Amniotic epithelial cell (primary cell): ENCODE results near the gene WNT7B.
A peak's percentile ranks its signal among the peaks of the same experiment; 100 is the strongest.

Source experiments
- DNase-seq: peaks from one replicate; pipeline ENCODE4 v3.0.0-alpha.2; 2010; ENCODE audit warnings: low read depth

WNT7B gene

DNA sequence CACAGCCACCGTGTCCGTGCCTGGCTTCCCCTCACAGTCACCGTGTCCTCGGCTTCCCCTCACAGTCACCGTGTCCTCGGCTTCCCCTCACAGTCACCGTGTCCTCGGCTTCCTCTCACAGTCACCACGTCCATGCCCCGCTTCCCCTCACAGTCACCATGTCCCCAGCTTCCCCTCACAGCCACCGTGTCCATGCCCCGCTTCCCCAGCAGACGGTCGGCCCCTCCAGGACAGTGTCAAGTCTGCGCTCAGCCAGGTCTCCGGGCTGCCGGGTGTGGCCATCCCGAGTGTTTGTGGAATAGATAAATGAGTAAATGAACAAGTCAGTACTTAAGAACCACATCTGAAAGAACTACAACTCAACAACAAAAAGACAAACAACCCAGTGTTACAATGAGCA lies 23.8 kb downstream of the WNT7B start:
- DNase-seq, result no peak

DNA sequence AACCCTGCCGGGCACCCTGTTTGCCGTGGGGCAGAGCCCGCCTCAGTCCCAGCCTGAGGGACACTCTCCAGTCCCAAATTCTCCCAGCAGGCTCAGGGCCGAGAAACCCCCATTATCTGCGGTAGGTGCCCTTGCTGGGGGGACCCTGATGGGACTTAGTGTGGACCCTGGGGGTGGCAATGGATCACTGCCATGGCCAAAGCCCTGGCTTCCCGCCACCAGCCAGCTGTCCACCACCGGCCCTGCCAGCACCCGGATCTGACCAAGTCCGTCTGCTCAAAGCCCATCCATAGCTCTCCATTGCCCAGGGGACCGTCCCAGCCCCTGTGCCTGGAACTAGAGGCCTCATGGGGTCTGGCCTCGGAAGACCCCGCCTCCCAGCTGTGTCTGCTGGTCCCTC lies 24.4 kb downstream of the WNT7B start:
- no peak for DNase-seq

DNA sequence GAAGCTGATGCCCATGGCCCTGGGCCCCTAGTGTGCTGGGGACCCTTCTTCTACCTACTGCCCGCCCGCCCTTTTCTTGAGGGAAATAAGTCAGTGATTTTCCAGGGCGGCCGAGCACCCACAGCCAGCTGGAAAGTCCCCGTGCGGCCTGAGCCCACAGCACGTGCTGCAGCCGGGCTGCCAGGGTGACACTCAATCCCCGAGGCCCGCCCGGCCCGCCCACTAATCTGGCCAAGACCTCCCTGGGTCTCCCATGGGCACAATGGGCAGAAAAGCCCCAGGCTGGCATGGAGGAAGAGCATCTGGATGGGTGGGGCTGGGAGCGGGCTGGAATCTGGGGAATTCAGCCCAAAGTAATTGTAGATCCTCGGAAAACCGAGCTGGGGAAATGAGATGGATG lies 24.8 kb downstream of the WNT7B start:
- DNase-seq, result no peak

DNA sequence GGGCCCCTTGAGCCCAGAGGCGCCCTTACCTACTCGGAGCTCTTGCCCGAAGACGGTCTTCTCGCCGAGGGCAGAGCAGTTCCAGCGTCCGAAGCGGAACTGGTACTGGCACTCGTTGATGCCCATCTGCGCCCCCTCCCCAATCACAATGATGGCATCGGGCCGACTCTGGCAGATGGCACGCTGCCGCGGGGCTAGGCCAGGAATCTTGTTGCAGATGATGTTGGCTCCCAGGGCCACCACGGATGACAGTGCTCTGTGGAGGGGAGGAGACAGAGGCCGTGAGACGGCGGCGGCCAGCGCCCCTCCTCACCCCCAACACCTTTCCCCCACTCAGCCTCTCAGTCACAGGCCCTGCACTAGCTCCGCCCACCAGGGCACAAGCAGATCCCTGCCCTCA lies 27.1 kb downstream of the WNT7B start:
- DNase-seq, result no peak

DNA sequence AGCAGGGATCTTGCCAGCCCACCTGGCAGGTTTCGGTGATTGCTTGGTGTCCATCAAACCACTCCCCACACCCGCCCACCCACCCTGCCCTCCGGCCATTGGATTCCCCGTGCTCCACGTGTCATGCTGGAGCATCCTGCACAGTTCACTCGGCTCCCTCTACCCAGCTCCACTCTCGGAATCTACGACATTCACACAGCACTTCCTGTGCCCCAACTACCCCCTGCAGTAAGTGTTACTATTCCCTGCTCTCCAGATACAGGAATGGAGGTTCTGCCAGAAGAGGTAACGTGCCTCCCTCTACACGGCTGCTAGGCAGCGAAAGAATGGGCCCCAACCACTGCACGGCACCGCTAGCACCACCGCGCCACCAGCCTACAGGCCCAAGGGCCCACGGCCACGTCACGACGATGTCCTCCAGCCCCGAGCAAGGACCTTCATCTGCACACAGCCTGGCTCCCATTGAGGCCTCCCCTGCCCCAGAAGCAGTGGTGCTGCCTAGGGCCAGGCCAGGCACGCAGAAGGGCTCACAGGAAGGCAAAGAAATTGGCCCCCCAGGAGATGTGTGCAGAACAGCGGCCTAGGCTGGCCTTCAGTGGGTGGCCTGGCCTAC lies 27.6 kb downstream of the WNT7B start:
- no peak for DNase-seq

DNA sequence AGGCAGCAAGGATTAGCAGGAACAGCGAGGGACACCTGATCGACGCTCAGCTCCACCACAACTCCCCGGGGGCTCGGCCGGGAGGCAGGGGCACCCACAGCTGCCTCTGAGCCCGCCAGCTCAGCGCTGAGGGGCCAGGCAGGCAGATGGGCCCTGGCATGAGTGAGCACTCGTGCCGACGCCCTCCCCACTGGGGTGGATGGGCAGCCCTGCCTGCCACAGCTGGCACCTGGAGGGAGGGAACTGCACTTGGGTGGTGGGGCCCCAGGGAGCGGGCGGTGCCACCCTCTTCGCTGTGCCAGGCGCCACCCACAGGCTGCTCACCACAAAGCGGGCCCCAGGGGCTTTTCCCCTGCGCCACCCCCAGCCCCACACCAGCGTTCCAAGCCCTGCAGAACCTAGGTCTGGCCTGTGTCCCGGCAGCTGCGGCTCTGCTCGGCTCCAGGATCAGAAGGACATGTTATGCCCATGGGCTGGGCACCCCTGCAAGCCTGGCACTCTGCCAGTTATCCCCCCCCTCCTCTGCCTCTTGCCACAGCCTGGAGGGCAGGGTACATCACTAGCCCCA lies 28.8 kb downstream of the WNT7B start:
- DNase-seq, result no peak

DNA sequence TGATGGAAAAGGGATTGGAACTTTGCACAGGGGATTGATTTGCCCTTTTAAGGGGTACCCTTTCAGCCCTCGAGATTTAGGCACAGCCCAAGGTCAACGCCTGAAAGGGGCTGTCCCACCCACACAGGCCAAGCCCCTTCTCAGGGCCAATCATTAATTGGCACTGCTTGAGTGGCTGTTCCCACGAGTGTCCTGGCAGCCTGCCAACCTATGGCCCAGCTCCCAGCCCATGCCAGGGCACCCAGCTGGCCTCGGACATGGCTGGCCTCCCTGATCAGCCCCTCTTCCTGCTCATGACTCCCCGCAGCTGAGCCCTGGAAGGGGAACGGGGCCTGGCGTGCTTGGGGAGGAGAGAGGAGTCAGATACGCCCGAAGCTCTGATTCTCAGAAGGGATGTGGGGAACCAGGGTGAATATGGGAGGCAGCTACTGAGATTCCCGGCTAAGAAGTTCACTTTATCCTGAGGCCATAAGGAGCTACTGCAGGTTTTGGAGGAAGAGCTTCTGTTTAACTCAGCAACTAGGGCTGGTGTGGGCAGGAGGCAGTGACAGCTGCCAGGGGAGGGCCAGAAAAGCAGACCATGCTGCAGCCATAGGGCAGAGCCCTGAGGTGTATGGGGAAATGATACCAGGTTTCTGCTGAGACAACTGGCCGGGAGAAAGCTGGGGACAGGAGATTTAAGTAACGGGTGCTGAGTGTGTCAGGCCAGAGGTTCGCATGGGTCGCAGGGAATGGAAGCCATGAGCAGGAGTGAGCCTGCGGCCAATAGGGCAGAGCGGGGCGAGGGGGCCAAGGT lies 30.0 kb downstream of the WNT7B start:
- DNase-seq, result no peak

DNA sequence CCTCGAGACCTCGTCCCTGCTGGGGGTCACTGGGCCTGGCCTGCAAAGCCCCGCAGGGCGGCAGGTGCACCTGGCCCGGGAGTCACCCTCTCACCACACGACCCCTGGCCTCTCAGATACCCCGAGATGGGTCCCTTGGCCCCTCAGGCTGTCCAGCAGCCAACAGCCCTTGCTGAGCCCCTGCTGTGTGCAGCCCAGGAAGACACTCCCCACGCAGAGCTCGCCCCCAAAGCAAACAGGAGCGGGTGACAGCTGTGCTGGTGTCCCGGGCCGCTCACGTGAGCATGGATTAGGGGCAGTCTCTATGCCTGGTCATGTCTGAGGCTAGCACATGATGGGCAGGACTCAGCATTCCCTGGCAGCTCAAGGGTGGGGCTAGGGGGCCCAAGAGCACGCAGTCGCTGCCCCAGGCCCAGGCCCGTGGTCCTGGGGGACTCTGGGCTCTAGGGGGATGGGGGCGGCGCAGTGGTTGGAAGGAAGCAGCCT lies 31.3 kb downstream of the WNT7B start:
- no peak for DNase-seq

DNA sequence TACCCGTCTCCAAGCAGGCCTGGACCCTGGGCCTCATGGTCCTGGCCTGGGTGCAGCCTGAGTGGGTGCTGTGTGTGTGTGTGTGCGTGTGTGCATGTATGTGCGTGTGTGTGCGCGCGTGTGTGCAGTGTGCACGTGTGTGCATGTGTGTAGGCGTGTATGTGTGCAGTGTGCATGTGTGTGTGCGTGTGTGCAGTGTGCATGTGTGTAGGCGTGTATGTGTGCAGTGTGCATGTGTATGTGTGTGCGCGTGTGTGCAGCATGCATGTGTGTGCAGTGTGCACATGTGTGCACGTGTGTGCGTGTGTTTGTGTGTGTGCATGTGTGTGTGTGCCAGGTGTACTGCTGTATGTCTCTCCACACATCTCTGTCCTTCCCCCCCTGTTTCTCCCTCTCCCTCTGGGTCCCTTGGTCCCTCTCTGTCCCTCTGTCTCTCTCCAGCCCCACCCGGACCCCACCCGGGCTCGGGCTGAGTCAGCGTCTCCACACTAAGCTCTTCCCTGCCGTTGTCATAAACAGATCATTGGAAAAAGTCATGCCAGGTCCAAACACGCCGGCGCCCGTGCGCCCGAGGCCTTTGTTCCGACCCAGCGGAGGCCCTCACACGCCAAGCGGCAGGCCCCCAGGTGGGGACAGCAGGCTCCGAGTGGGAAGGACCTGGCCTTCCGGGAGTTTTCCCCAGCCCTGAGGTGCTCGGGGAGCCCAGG lies 34.0 kb downstream of the WNT7B start:
- DNase-seq, result no peak

DNA sequence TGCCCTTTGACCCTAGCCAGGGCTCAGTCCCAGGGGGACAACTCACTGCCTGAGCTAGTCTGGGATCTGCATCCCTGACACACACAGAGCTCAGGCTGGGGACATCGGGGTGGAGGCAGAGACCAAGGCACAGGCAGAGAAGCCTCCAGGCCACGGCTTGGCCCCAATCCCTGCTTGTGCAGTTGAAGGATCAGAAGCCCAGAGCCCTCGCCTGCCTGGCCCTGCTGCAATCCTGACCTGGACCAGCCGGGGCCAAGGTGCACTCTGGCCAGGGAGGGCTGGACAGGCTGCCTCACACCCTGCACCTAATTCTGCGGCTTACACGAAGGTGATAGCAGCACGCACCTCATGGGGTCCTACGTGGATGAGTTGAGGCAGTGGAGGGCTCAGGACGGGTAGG lies 34.6 kb downstream of the WNT7B start:
- DNase-seq, result no peak

DNA sequence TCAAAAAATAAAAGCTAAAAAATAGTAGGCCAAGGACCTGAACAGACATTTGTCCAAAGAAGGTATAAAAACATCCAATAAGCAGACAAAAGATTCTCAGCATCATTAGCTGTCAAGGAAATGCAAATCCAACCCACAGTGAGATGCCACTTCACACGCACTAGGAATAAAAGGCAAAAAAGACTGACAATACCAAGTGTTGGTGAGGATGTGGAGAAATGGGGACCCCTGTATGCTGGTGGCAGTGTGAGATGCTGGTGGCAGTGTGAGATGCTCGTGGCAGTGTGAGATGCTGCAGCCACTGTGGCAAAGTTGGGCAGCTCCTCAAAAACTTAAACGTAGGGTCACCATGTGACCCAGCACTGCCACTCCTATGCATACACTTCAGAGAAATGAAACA lies 38.0 kb downstream of the WNT7B start:
- no peak for DNase-seq

DNA sequence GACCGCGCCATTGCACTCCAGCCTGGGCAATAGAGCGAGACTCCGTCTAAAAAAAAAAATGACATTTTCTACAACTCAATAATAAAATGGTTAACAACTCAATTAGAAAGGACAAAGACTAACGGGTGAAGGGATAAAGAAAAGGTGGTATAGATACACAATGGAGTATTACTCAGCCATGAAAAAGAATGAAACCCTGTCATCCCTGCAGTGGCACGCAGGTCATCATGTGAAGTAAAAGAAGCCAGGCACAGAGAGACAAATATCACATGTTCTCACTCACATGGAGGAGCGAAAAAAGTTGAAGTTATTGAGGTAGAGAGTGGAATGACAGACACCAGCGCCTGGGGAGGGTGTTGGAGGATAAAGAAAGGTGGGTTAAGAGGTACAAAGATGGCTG lies 39.0 kb downstream of the WNT7B start:
- no peak for DNase-seq

DNA sequence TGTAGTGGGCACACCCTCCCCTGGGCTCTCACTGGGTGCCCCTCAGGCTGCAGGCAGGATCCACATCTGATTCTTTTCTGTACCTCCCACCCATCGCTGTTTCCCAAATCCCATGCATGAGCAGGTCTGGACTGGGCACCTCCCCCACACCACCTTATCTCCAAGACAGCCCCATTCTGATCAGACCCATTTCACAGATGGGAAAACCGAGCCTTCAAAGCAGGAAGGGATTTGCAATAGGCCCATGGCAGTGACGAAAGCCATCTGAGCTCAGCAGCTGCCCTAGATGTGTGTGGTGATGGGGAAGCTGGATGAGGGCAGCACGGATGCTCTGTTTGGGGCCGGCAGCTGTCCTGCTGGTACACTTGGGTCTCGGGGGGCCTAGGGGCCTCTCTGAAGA lies 41.4 kb downstream of the WNT7B start:
- no peak for DNase-seq

DNA sequence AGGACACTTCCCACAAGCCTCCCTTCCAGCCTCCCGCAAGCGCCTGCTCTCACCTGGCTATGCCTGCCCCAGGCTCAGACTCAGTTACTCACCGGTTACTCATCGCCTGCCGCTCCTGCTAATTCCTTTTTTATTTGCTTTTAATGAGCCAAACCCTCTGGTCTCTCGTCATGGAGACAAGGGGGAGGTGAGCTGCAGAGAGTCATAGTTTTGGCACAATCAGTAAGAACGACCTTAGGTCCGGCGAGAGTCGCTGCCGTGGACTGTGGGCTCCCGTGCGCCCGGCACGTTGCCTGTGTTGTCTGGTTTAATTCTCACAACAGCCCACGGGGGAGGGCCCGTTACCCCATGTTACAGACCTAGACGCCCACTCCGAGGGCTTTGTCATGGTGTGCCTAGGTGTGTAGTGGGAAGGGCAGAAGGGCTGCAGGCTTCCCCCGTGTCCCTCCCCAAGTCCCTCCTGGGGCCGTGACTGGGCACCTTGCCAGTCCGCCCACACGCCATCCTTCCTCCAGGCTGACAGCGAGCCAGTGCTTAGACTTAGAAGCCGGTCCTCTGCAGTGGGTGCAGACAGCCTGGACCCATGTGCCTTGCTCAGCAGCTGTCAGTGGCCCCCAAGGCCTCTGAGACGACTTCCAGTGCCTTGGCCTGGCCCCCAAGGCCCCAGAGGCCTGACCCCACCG lies 42.2 kb downstream of the WNT7B start:
- DNase-seq, result peak; percentile 59

DNA sequence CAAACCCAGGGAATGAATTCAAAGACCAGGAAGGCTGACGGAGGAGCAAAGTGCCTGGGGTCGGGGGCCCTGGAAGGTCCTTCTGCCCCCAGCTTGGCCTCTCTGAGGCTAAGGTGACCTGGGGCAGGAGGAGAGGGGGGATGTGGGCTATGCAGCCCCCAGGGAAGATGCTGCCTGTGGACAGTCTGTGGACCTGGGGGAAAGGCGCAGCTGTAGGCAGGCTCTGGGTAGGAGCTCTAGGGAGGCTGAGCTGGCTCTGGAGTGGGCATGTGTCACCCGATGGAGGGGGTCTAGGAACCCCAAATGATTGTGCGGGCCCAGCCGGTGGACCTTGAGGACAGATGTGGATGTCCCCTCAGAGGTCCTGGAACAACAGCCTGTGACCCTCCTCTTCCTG lies 42.8 kb downstream of the WNT7B start:
- no peak for DNase-seq

DNA sequence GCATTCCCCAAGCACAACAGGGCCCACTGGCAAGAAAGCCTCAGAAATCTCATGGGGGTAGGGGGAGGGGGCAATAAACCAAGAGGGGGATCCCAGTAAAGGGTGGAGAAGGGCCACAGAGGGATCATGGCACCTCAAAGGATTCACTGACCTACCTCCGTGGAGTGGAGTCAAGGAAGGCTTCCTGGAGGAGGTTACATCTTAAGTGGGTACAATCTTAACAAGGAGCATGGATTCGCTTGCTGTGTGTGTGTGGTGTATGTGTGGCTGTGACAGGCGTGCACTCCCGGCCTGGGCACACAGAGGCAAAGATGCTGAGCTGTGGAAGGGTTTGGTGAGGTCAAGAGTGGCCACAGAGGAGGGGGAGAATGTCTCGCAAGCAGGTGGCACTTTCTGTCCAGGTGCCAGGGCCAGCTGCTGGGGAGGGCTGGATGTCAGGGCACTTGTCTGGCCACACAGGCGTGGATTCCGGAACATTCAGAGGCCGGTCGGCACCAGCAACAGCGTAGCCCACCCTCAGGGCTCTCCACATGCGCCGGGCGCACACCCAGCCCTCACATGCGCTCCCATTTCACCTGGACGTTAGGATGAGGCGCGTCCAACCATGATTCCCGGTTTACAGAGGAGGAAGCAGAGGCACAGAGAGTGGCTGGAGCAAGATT lies 43.3 kb downstream of the WNT7B start:
- DNase-seq, result no peak

DNA sequence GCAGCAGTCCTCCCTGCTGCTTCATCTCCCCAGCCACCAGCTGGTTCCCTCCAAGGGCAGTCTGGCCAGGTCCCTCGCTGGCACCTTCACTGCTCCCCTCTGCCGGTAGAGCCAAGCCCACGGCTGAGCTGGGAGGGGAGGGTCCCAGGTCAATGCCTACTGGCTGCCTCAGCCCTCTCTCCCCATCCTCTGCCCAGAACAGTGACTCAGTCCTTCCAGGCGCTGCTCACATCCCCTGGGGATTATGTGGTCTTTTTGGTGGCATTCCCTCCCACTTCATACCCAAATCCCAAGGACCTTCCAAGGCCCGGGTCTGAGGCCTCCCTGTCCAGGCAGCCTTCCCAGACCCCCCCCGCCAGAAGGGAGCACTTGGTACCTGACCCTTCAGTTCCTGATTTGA lies 44.9 kb downstream of the WNT7B start:
- DNase-seq, result peak; percentile 11

DNA sequence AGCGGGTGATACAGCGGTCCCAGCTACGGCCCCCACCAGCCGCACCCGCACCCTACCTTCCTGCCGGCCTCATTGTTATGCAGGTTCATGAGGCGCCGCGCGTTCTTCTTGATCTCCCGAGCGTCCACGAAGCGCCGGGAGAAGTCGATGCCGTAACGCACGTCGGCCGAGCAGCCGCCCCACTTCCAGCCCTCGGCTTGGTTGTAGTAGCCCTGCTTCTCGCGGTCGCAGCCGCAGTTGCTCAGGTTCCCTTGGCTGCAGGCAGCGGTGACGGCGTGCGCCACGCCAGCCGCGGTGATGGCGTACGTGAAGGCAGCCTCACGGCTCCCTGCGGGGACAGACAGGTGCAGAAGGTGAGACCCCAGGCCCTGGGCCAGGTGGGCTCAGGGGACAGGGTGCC lies 45.9 kb downstream of the WNT7B start:
- DNase-seq, result no peak

DNA sequence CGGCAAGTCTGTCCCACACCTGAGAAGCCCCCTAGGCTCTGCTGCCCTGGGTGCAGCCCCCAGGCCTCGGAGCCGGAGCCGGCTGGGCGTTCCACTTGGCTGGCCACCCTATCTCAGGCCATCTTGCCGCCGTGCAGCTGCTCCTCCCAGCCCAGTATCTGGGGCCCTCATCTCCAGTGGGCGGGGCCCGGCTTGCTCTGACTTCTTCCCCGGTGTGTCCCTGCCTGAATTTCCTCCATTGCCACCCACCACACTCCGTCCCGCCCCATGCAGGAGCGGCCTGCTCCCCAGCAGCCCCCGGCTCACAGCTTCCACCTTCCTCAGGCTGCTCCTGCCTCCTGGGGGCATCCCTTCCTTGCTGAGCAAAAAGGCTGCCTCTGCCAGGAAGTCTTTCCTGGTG lies 46.6 kb downstream of the WNT7B start:
- no peak for DNase-seq

DNA sequence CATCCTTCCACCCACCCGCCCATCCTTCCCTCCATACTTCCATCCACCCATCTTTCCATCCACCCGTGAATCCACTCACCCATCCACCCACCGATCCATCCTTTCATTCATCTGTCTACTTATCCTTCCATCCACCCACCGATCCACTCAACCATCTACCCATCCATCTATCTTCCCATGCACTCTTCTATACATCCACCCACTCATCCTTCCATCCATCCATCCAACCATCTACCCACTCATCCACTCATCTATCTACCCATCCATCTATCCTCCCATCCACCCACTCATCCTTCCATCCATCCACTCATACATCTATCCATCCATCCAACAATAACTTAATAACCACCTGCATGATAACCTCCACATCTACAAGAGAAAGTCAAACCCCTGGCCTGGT lies 47.3 kb downstream of the WNT7B start:
- DNase-seq, result no peak

DNA sequence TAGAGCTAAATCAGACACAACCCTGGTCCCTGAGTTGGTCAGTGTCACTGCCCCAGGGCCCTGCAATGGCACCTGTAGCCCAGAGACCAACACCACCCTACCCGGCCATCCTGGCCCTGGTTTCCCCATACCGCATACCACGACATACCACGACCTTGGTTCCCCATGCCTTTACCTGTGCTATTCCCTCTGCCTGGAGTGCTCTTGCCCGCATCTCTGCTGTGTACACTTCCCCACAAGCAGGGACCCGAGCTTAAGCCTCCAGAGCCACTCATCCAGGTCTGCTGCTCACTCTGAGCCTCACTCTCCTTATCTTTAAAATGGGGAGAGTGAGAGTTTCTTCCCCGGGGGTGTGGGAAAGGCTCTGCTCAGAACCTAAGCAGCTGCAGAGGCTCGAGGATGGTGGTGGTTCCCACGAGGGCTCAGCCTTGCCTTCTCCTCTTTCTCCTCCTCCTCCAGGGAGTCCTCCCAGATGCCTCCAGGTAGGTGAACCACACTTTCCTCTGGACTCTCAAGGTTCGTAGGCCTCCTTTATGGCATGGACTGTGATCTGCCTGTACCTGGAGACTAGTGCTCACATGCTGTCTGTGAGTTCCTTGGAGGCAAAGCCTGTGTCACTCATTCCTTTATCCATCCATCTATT lies 48.1 kb downstream of the WNT7B start:
- no peak for DNase-seq
